ENCODE measurements around the gene PRKN.

DNA sequence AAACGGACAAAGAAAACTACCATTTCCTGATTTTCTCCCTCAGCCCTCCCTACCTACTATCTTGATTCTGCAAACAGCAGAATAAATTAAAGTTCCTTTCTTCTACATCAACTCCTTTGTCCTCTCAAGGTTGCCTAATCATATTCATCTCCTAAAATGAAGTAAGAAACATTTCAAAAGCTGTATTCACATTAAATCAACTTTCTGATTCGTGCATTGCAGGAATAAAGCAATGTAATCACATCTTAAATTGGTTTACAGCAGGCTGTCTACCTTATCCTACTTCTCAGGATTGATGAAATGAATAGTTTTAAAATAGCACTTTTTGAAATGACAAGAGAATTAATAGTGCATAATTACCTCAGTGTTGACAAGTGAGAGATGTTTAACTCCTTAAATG, 25.1 kb downstream of the PRKN start:
- TF ChIP-seq, protein P1, sequence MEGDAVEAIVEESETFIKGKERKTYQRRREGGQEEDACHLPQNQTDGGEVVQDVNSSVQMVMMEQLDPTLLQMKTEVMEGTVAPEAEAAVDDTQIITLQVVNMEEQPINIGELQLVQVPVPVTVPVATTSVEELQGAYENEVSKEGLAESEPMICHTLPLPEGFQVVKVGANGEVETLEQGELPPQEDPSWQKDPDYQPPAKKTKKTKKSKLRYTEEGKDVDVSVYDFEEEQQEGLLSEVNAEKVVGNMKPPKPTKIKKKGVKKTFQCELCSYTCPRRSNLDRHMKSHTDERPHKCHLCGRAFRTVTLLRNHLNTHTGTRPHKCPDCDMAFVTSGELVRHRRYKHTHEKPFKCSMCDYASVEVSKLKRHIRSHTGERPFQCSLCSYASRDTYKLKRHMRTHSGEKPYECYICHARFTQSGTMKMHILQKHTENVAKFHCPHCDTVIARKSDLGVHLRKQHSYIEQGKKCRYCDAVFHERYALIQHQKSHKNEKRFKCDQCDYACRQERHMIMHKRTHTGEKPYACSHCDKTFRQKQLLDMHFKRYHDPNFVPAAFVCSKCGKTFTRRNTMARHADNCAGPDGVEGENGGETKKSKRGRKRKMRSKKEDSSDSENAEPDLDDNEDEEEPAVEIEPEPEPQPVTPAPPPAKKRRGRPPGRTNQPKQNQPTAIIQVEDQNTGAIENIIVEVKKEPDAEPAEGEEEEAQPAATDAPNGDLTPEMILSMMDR (IDR thresholded peaks at IDR 0.05; ENCODE audit: low read depth, low read length) = no peak
- no peak for TF ChIP-seq EZH2phosphoT487 (IDR thresholded peaks at IDR 0.05; ENCODE audit: low read depth)

Measured in OCI-LY3 (cell line).